Suprapubic skin (tissue), 4 donors: ENCODE measurements around the gene EPHA1. TPM values are rescaled to one million over a fixed set of nuclear protein-coding genes. Genes with fewer than 3 reads are reported as not detected.

ENCODE experiments used
- DNase-seq, 2 donors: peaks; one replicate each; pipeline ENCODE4 v3.0.0-alpha.2; 2019; ENCODE audit warnings: low spot score in 2 of 2
- H3K27ac ChIP-seq: fragments of 200-600 bp; sonication (generic); one replicate; pipeline ENCODE4 v1.5.1; 2019
- H3K27me3 ChIP-seq: fragments of 200-600 bp; sonication (generic); one replicate; pipeline ENCODE4 v1.5.1; 2019
- H3K36me3 ChIP-seq: fragments of 200-600 bp; sonication (generic); one replicate; pipeline ENCODE4 v1.5.1; 2019
- H3K4me1 ChIP-seq: fragments of 200-600 bp; sonication (generic); one replicate; pipeline ENCODE4 v1.5.1; 2019
- H3K4me3 ChIP-seq: fragments of 200-600 bp; sonication (generic); one replicate; pipeline ENCODE4 v1.5.1; 2019; ENCODE audit warnings: mild to moderate bottlenecking
- H3K9me3 ChIP-seq: fragments of 200-600 bp; sonication (generic); one replicate; pipeline ENCODE4 v1.5.1; 2019
- EP300 ChIP-seq: sonication (generic); formaldehyde crosslinking; IDR thresholded peaks from one replicate; pipeline ENCODE4 v1.6.1; 2017; ENCODE audit warnings: antibody characterized with exemption
- POLR2A ChIP-seq, 2 donors: fragments of 450-650 bp; IDR thresholded peaks; one replicate each; pipeline ENCODE4 v1.6.1; 2017; ENCODE audit warnings: antibody characterized with exemption in 2 of 2, mild to moderate bottlenecking in 2 of 2, moderate library complexity in 2 of 2
- POLR2AphosphoS5 ChIP-seq, 3 donors: sonication (generic); formaldehyde crosslinking; IDR thresholded peaks; one replicate each; pipeline ENCODE4 v1.6.1; 2017; ENCODE audit warnings: antibody characterized with exemption in 3 of 3
- WGBS: methylation state at CpG from one replicate; pipeline ENCODE4 v1.1.5; 2018; 5-methylcytosine and 5-hydroxymethylcytosine counted together
- total RNA-seq, 4 donors: library from RNA; depleted of rRNA; stranded (reverse); fragments of >200 nt; gene quantifications; one replicate each; pipeline ENCODE4 v1.1.0, GENCODE V29; 2016
- TF ChIP-seq, protein P1 (sequence below), 2 donors: fragments of 200-600 bp in 1 of 2; fragments of 450-650 bp in 1 of 2; sonication (generic) in 1 of 2; IDR thresholded peaks; one replicate each; pipeline ENCODE4 v1.5.1; 2016 to 2019; ENCODE audit warnings: antibody characterized with exemption in 2 of 2, mild to moderate bottlenecking in 1 of 2, moderate library complexity in 1 of 2

The EPHA1 gene
- total RNA-seq: 10 to 100 TPM; 60.9 to 94.4 (median 67.7) TPM

DNA sequence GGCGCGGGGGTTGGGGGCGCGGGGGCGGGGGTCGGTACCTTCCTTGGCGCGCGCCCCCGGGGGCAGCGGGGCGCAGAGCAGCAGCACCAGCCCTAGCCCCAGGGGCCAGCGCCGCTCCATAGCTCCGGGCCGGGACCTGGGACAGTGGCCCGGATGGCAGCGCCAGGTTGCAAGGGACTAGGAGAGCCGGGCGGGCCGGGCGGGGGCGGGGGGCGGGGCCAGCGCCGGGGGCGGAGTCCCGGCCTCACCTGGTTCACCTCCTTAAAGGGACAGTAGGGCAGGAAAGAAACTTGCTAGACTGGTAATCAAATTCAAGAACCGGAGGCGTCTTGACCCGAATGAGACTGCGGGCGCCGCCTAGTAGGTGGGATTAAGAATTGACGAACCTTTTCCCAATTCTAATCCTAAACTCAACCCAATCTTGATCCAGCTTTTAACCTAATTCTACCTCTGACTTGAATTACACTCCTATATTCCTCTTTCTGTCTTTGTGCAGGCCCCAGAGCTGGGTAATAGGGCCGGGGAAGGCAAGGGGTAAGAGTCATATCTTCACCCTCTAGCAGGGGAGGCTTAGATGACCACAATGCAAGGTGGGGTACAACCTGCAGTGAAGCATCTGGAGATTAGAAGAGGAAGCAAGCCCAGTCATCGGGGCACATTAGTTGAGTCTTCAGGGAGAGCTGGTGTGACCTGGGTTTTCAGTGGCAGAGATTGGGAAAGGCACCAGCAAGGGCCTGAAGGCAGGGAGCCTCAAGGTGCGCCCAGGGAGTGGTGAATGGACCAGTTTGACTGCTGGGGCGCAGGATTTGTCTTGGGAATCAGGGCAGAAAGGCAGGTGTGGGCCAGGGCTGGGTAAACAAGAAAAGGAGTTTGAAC is at the start of gene EPHA1:
Gene EPHA1, minus strand, starts transcription at position 171 of the 876 bp plus-strand sequence. Its CDS starts 51 bp downstream, at position 120.
- 17% methylated on average over 11 of the region's 39 CpGs for WGBS
- TF ChIP-seq POLR2AphosphoS5 (IDR thresholded peaks at IDR 0.05) (no peak), EP300 (no peak)
- TF ChIP-seq, protein P1, sequence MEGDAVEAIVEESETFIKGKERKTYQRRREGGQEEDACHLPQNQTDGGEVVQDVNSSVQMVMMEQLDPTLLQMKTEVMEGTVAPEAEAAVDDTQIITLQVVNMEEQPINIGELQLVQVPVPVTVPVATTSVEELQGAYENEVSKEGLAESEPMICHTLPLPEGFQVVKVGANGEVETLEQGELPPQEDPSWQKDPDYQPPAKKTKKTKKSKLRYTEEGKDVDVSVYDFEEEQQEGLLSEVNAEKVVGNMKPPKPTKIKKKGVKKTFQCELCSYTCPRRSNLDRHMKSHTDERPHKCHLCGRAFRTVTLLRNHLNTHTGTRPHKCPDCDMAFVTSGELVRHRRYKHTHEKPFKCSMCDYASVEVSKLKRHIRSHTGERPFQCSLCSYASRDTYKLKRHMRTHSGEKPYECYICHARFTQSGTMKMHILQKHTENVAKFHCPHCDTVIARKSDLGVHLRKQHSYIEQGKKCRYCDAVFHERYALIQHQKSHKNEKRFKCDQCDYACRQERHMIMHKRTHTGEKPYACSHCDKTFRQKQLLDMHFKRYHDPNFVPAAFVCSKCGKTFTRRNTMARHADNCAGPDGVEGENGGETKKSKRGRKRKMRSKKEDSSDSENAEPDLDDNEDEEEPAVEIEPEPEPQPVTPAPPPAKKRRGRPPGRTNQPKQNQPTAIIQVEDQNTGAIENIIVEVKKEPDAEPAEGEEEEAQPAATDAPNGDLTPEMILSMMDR (IDR thresholded peaks at IDR 0.05): peak in 1 of 2 donors; percentile 34
- Histone ChIP-seq H3K27me3 (no peaks in the 10 kb centered on the region), H3K9me3 (no peaks in the 10 kb centered on the region), H3K36me3 (no peaks in the 10 kb centered on the region), H3K4me1 (peaks cover 48% of the 10 kb centered on the region), H3K27ac (peak within 1 kb of the TSS; percentile 74), H3K4me3 (peak within 1 kb of the TSS; percentile 54)
- no peak for DNase-seq

- peaks cover 37% of the 10 kb centered on the region for H3K4me1 ChIP-seq
- H3K4me3 ChIP-seq: no peak overlapping the region
- no peaks in the 10 kb centered on the region for H3K9me3 ChIP-seq
- WGBS: 40% methylated on average over 3 of the region's 3 CpGs
- no peaks in the 10 kb centered on the region for H3K27me3 ChIP-seq
- H3K27ac ChIP-seq: peak overlapping the region; percentile 63
- TF ChIP-seq, protein P1 (IDR thresholded peaks at IDR 0.05): no peak
- no peak for TF ChIP-seq POLR2A (IDR thresholded peaks at IDR 0.05)
- no peak for TF ChIP-seq POLR2AphosphoS5 (IDR thresholded peaks at IDR 0.05)
- no peak for TF ChIP-seq EP300
- no peaks in the 10 kb centered on the region for H3K36me3 ChIP-seq
- no peak for DNase-seq
These were observed 49.6 kb upstream of the EPHA1 start for GRCh38 chr7:143458263-143458662.

DNA sequence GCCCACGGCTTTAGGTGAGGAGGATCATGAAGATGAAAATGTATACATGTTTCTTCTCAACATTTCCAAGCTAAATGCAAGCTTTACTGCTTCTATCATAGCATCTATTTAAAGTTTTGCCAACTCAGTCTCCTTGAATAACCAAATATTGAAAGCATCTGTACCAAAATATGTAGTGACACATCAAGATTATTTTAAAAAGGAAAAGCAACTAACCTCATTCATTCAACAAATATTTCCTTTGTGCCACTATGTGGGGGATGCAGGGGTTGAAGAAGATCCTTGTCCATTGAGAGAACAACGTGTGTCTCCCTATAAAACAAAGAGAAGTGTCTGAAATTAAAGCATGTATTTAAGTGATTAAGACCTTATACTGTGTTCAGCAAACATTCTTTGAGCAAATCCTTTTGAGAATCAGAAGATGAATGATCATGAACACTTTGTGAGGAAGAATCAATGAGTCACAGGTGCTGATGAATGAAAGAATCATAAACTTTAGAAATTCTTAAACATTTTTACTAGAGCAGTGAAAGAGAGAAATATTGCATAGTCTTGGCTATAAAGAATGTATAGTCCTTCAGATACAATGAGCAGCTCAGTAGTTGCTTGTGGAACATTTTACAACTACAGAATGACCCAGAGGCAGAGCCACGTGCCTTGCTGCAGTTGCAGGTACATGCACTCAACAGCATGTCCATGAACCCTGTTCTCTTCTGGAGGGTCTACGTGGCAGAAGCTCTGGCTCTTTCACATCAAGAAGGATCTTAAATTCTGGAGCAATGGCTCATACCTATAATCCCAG is 48.5 kb upstream of the EPHA1 start:
- Histone ChIP-seq H3K27me3 (no peaks in the 10 kb centered on the region), H3K4me3 (no peak overlapping the region), H3K36me3 (no peaks in the 10 kb centered on the region), H3K27ac (peak overlapping the region; percentile 62), H3K9me3 (no peaks in the 10 kb centered on the region), H3K4me1 (peaks cover 37% of the 10 kb centered on the region)
- TF ChIP-seq EP300 (no peak), POLR2AphosphoS5 (IDR thresholded peaks at IDR 0.05) (no peak), POLR2A (IDR thresholded peaks at IDR 0.05) (no peak)
- TF ChIP-seq, protein P1 (IDR thresholded peaks at IDR 0.05): no peak
- no peak for DNase-seq
- WGBS: 76% methylated on average over 4 of the region's 4 CpGs

- Histone ChIP-seq H3K4me1 (peaks cover 37% of the 10 kb centered on the region), H3K9me3 (no peaks in the 10 kb centered on the region), H3K4me3 (no peak overlapping the region), H3K27ac (no peak overlapping the region), H3K36me3 (no peaks in the 10 kb centered on the region), H3K27me3 (no peaks in the 10 kb centered on the region)
- no peak for TF ChIP-seq POLR2A (IDR thresholded peaks at IDR 0.05)
- TF ChIP-seq, protein P1 (IDR thresholded peaks at IDR 0.05): no peak
- TF ChIP-seq EP300: no peak
- no peak for TF ChIP-seq POLR2AphosphoS5 (IDR thresholded peaks at IDR 0.05)
- 85% methylated on average over 4 of the region's 4 CpGs for WGBS
- no peak for DNase-seq
These were observed 47.3 kb upstream of the EPHA1 start for GRCh38 chr7:143455942-143456341.

DNA sequence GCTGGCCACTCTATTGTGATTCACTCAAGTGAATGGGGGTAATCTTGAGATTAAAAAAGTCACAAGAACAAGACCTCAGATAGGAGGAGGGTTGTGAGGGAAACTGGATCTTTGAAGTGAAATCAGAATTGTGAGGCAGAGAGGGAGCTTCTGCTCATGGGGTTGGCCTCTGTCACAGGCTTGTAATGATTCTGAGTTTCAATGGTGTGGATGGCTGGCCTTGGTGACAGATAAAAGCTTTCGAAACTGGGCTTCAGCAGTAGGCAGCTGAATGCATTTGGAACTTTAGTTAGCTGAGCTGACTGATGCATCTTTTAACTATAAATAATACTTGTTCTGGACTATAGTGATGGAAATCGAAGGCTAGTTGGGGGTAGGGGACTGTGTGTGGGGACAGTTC is 46.8 kb upstream of the EPHA1 start:
- no peaks in the 10 kb centered on the region for H3K9me3 ChIP-seq
- H3K4me1 ChIP-seq: peaks cover 37% of the 10 kb centered on the region
- no peak for TF ChIP-seq POLR2A (IDR thresholded peaks at IDR 0.05)
- TF ChIP-seq, protein P1 (IDR thresholded peaks at IDR 0.05): no peak
- TF ChIP-seq EP300: no peak
- no peak for TF ChIP-seq POLR2AphosphoS5 (IDR thresholded peaks at IDR 0.05)
- H3K27me3 ChIP-seq: no peaks in the 10 kb centered on the region
- no peak overlapping the region for H3K4me3 ChIP-seq
- DNase-seq: no peak
- H3K36me3 ChIP-seq: no peaks in the 10 kb centered on the region
- H3K27ac ChIP-seq: no peak overlapping the region
- 92% methylated on average over 2 of the region's 2 CpGs for WGBS
